ENCODE results near the gene ERICH2.
"Not testable (repeated sequence)": the region's sequence is repeated elsewhere in the genome, so short reads cannot be mapped to it uniquely, and the experiment has no call there.

Gene ERICH2, protein sequence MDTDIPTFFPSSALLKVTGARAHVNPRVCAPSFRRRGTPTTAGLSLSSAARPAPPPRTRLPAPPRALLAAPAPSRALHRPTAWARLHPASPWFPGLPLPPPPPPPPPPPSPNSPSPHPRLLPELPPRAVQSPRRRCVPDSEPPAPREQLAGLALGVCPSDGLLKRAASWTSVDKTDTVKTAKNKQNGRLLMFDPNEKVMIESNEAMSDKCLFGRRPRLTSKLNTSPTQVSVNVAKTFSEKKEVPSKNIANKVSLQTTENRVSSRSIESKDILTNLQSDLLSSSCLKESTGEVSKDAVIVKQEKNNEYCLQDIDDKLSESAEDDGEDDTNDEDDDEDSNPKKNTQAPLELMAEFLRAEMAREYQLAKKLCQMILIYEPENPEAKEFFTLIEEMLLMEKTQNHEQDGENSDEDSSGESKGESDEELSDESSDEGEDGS

DNA sequence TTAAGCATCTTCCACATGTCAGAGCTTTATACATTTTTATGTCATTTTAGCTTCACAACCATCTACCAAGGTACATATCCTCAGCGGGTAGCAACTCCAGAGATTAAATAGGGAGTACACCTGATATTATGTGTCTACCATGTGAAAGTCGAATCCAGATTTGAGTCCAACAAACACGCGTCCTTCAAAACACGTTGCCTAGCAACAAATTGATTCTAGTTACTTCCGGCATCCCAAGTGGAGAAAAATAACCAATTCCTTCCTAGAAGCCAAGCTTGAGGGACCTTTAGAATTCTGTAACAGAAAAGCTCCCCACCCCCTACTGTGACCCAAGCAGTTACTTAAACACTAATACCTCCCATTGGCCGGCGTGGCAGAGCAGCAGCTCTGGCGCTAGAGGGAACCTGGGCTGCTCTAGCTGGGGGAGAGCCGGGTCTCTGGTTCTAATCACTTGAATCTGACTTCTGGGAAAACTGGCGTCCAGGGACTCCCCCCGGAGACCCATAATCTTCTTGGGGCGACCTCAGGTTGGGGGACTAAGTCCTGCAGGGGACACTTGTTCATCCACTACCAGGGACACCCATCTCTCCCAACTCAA, at the start of gene ERICH2:
TSS of gene ERICH2 (plus strand) at position 371 of the 598 bp plus-strand sequence. CDS start 304 bp downstream, outside the sequence.
- DNase-seq, result peak; percentile 14

DNA sequence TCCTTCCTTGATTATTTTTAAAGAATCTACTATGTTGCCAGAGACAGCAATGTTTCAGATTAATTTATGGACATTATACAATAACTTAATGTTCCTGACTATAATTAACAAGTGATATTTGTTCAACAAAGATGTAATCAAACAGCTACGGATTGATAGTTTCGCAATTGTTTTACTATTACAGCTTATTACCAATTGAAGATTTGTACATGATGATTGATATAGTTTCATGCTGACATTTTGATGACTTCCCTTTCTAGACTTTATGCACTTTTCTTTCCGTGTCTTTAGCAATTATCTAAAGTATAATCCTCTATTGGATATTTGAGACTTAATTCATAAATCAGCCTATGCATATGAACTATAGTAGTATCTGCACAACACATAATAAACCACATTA, 48.5 kb upstream of the ERICH2 start:
- no peak for DNase-seq

DNA sequence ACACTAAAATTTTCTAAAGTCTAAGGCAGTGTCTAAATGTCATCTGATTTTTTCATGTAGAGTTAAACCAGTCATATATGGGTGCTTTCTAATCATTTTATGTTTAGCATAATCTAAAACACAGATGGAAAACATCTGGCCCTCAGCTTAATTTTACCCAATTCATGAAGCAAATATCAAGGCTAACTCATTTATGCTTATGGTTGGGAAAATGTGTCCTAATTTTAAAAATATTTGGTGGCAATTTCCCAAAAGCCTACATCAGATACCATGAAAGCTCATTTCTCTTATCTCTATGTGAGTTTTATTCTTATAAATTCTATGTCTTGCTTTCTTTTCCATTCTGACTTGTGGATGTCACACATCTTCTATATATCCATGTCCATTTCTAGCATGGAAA, 47.9 kb upstream of the ERICH2 start:
- DNase-seq, result no peak

DNA sequence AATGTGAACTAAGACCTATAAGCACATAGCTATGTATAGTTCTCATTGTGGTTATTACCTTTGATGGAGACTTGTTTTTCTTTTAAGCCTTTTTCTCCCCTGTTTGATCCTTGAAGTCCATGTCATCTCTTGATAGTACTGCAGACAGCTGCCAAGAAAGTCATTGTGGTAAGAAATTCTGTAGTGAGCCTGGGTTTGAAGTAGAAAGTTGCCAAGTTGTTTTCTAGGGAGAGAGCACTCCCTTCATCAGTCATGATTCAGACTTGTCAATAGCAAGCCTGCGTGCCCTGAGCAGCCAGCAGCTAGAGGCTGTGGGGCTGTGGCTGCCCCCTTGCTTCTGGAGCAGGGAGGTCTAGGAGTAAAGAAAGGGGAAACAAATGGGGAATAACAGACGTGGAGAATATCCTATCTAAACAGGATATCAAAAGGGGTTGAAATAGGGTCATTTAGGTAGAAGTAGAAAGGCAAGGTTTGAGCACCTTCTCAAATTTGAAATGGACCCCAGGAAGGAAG, 46.7 kb upstream of the ERICH2 start:
- no peak for DNase-seq

DNA sequence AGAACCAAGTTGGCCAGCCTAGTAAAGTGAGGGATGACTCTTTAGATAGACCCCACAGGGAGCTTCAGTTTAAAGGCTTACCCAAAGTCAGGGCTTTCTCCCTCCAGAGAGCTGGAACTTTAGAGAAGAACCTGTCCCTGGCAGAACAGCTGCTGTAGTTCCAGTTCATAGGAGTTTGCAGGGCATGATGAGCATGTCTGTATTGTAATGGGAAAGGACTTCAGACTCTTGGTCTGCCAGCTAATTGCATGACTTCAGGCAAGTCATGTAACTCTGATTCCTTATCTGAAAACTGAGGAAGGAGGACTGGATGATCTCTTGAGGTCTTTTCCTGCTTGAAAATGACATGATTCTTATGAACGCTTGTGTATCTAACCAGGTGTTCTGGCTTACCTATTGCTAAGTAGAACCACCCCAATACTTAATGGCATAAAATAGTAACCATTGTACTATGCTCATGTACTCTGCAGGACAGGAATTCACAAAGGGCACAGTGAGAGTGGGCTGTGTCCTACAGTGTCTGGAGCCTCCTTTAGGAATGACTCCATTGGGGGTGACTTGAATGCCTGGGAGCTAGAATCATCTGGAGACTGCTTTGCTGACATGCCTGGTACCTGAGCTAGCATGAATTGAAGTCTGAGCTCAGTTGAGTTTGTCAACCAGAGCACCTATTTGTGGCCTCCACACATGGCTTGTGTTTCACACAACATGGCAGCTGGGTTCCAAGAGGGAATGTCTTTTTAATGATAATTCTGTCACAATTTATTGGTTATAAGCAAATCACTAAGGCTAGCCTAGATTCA, 36.2 kb upstream of the ERICH2 start:
- DNase-seq, result no peak

- DNase-seq, result not testable (repeated sequence)
Measured at GRCh38 chr2:170734601-170735000, 35.6 kb upstream of the ERICH2 start.

DNA sequence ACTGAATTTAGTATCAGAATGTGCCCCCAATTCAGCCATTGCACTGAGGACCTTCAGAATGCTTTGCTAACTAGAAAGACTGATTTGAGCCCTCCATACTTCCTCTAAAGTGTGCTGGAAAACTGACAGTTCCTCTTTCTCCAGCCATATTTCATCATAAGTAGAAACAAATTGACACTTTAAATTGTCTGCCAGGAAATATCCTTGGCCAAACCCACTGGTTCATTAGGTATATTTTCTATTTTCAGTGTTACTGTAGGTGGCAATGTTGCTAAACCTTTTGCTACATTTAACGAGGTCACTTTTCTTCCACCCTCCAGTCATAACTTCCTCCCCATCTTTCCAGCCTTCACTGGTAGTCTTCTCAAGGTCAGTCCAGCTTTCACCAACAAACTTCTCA, 33.5 kb upstream of the ERICH2 start:
- DNase-seq, result no peak

- DNase-seq, result no peak
Measured at GRCh38 chr2:170737406-170737805, 32.8 kb upstream of the ERICH2 start.

DNA sequence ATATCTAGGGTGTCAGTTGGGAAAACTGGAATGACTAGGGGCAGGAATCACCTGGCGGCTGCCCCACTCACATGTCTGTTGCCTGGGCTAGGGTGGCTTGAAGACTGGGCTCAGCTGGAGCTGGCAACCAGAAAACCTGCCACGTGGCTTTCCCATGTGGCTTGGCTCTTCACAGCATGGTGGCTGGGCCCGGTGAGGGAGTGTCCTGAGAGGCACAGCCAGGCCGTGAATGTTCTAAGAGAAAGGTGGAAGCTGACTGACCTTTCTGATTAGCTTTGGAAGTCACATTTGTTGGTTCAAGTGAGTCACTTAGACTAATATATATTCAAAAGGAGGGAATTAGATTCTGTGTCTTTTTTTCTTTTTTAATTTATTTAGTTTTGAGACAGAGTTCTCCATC, 32.4 kb upstream of the ERICH2 start:
- no peak for DNase-seq

GRCh38 chr2:170739048-170739447, 31.1 kb upstream of the ERICH2 start:
- no peak for DNase-seq

GRCh38 chr2:170739507-170740046, 30.6 kb upstream of the ERICH2 start:
- no peak for DNase-seq

DNA sequence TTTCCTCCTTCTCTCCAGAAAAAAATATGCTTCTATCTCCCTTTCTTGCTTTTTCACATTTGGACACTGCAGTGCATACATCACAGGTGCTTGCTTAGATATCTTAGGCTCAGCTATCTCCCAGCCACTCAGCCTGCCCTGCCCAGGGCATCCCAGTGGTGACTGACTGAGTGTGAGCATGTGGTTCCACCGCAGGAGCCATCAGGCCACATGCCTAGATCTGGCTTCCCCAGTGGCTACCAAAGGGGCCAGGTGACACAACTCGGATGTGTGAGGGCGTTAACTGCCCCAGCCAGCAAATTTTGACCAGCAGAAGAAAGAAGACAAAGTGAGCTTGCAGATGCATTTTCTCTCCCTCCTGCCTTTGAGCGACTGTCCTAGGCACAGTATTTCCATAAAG, 29.5 kb upstream of the ERICH2 start:
- DNase-seq, result no peak

DNA sequence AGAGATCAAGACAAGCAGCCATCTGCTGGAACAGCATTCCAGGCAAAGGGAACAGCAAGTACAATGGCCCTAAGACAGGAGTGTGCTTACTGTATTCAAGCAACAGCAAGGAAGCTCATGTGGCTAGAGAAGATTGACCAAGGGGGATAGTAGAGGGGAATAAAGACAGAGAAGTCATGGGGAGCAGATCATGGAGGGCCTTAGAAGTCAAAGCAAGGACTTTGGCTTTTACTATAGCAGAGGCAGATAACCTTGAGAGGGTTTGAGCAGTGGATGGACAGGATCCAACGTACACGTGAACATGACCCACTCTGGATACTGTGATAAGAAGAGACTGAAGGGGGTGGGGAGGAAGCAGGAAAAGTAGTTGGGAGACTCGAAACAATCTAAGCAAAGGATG, 28.2 kb upstream of the ERICH2 start:
- no peak for DNase-seq

DNA sequence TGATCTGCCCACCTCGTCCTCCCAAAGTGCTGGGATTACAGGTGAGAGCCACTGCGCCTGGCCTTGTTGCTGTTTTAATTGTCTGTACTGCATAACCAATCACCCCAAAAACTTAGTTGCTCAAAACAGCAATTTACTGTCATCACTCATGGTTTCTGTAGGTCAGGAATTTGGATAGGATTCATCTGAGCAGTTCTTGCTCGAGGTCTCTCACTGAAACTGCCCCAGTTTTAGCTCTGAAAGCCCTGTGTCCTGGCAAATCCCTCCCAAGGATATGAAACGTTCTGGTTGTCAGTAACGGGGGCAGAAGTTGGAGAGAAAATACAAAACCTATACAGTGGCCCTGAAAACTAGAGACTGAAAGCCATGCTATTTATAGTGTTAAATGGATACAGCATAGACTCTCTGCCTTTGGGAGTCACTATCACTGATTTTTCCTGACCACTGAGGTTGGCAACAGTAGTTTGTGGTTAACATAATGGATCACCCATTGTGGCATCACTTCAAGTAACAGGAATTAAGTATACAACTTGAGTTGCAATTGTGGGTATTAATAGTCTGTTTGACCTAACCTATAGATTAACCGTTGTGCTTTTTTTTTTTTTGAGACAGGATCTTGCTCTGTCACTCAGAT, 27.2 kb upstream of the ERICH2 start:
- no peak for DNase-seq

GRCh38 chr2:170743530-170744239, 26.5 kb upstream of the ERICH2 start:
- DNase-seq, result no peak

DNA sequence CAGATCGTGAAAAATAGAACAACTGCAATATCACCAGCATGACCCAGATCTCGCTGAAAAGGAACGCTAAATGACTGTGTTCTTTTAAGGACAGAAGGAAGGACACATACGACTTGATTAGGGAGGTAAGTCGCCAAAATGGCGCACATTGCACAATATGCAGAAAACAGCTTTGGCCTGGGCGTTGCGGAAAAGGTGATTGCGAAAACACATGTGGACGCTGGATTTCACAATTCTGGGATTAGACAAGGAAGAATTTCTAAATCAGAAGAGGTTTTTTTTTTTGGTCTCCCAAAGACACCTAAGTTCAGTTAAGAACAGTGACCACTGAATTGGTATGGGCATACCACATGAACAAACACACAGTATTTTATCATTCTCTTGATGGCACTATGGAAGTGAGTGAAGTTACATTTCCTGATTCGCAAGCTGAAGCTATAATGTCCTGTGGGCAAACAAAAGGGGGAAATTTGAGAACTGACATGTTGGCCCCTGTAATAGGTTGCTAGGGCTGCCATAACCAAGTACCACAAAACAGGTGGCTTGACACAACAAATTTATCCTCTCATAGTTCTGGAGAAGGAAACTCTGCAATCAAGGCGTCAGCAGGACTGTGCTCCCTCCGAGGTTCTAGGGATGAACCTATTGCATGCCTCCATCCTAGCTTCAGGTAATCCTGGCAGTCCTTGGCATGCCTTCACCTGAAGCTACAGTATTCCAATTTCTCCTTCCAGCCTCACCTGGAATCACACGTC, 25.8 kb upstream of the ERICH2 start:
- DNase-seq, result no peak

DNA sequence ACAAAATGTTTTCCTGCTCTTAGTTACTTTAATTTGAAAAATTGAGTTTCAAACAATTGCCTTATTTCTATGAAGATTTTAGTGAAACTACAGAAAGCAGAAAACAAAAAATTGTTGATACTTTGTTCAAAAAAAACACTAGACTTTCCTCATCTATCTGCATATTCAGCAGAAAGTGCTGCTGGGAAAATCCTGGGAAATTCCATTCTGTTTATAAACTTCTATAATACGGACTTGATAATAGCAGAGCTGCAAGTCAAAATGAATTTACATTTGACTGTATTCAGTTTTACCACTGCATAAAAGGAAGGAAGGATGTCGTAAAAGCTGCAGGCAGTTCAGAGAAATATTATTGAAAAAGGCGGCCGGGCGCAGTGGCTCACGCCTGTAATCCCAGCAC, 24.9 kb upstream of the ERICH2 start:
- DNase-seq, result no peak

- DNase-seq, result no peak
Measured at GRCh38 chr2:170747921-170748320, 22.3 kb upstream of the ERICH2 start.

DNA sequence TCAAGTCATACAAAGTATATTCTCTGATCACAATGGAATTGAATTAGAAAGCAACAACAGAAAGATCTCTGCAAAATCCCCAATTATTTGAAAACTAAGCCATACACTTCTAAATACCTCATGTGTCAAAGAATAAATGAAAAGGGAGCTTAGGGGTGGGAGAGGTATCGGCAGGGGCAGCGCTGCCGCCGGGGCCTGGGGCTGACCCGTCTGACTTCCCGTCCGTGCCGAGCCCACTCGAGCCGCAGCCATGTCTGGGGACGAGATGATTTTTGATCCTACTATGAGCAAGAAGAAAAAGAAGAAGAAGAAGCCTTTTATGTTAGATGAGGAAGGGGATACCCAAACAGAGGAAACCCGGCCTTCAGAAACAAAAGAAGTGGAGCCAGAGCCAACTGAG, 18.6 kb upstream of the ERICH2 start:
- not testable (repeated sequence) for DNase-seq

DNA sequence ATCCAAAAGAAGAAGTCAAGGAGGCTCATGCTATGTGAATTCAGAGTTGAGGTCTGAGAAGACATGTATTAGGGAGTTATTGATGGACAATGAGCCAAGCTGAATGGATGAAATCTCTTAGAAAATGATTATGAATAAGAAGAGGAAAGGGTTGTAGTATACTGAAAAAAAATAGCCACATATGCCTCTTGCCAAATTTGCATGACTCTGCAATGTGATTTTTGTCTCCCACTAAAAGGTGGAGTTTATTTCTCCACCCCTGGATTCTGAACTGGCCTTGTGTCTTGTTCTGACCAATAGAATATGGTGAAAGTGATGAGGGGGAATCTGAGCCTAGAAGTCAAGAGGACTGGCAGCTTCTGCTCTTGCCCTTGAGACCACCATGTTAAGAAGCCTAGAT, 8.6 kb upstream of the ERICH2 start:
- no peak for DNase-seq

DNA sequence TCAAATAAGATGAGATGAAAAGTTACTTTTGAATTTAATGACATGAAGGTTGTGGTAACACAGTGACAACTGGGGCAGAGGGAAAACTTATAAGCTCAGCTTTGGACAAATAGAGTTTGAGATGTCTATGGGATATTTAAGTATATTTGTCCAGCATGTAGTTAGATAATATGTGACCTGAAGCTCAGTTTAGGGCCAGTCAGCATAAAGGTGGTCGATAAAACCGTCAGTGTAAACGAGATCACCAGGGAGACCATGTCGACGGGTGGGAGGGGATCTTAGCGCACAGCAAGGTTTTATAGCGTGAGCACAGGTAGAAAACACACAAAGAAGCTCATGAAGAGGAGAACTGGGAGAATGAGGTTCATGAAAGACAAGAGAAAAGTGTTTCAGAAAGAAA, 7.4 kb upstream of the ERICH2 start:
- DNase-seq, result no peak

All from activated gamma-delta T cell treated with Interleukin-2 at 50 U/mL for 16 hours (primary cell).